Inflammatory macrophage (primary cell): ENCODE results near the gene ZNF280D.

Experiments
- DNase-seq, 2 donors: peaks; one replicate each; pipeline ENCODE4 v3.0.0-alpha.2; 2020 to 2022

Gene ZNF280D

DNA sequence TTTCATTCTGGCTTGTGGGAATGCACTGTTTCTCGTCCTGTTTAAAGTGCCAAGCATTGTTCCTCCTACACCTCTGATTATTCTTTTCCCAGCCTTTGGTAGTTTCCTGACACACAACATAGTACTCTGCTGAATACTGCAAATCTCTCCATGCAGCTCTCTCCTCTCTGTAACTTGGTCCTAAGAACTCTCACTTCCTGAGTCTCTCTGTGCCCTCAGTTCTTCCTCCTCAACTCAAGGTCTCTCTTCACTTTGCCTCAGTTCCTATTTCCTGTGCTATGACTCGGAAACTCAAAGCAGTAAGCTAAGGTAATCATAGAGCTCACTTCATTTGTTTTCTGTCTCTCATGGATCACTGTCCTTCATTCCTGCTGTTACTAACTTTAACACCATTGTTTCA is 113.4 kb downstream of the ZNF280D start:
- peak in 1 of 2 donors; percentile 2 for DNase-seq

GRCh38 chr15:56617628-56618027 is 115.7 kb downstream of the ZNF280D start:
- no peak for DNase-seq

GRCh38 chr15:56616551-56616950 is 116.8 kb downstream of the ZNF280D start:
- DNase-seq: no peak

GRCh38 chr15:56613811-56614210 is 119.5 kb downstream of the ZNF280D start:
- no peak for DNase-seq

DNA sequence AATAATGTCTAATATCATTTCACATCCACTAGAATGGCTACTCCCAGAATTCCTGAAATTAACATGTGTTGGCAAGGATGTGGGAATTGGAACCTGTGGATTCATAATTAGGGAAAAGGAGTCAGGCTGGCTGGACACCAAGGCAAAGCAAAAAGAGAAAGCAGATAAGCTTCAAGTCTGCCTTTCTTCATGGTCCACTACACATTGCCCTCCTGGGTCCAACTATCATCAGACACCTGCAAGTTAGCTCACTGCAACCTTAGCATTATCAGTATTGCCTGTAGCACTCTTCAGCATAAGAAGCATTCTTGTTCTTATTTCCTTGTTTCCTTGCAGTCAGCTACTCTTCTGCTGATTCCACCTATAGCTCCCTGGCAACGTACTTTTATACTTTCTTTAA is 124.3 kb downstream of the ZNF280D start:
- no peak for DNase-seq

GRCh38 chr15:56608140-56608778 is 125.0 kb downstream of the ZNF280D start:
- no peak for DNase-seq

DNA sequence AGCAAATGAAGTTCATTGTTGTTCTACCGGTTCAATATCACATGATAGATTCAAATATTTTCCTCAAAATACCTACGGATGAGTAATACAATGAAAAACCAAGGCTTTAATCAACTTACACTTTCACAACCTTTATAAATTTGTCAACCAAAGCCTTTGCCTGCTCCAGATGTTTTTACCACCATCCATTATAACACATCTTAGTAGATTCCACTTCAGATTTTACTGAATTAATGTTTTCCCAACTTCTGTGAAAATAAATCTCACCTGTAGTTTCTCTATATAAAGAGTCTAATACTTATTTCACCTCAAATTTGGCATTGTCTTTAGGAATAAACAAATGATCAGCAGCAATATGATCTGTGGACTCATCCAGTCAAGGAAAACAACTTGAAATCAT is 131.1 kb downstream of the ZNF280D start:
- no peak for DNase-seq

DNA sequence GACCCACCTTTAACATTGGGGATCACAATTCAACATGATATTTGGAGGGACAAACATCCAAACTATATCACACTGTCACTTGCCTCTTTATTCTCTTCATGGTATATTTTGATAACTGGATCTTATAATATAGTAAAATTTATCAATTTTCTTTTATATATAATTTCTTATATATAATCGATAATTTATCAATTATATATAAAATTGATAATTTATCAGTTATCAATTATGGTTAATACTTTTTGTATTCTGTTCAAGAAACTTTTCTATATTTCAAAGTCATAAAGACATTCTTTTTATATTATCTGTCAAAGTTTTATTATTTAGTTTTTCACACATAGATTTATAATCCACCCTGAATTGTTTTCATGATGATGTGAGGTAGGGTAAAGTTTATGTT is 132.9 kb downstream of the ZNF280D start:
- DNase-seq: no peak

DNA sequence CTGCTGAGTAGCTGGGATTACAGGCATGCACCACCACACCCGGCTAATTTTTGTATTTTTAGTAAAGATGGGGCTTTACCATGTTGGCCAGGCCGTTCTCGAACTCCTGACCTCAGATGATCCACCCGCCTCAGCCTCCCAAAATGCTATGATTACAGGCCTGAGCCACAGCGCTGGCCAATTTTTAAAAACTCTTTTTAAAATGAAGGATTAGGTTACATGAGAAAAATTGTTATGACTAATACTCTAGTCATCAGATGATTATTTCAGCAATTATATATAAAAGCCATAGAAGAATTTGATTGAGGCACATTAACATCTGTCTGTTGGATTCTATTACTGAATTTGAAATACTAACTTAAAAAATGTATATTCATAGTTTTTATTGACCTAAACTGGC is 134.3 kb downstream of the ZNF280D start:
- DNase-seq: no peak

- DNase-seq: no peak
Measured at GRCh38 chr15:56587686-56588085, 145.6 kb downstream of the ZNF280D start.

DNA sequence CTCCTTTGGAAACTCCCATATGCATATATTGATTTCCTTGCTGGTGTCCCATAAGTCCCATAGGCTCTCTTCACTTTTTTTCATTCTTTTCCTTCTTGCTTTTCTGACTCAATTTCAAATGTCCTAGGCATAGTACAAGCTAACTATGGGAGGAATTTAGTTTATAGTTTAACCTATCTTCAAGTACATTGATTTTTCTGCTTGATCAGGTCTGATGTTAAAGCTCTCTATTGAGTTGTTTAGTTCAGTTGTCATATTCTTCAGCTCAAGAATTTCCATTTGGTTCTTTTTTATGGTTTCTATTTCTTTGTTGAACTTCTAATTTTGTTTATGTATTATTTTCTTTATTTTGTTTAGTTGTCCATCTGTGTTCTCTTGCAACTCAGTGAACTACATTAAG is 147.1 kb downstream of the ZNF280D start:
- no peak for DNase-seq

GRCh38 chr15:56582785-56583184 is 150.5 kb downstream of the ZNF280D start:
- DNase-seq: no peak
